Activated CD8-positive, alpha-beta memory T cell treated with anti-CD3 and anti-CD28 coated beads, Interleukin-2, amount 50 U/mL, for 4 hours (primary cell): Measurements from ENCODE around the gene TBL1X.
A peak's percentile ranks its signal among the peaks of the same experiment; 100 is the strongest.

Source experiments
- DNase-seq: peaks from one replicate; pipeline ENCODE4 v3.0.0-alpha.2; 2020

Gene TBL1X

GRCh38 chrX:9538544-9539045 is 73.7 kb downstream of the TBL1X start:
- no peak for DNase-seq

- peak; percentile 21 for DNase-seq
Measured at GRCh38 chrX:9539605-9540387, 74.9 kb downstream of the TBL1X start.

- no peak for DNase-seq
Measured at GRCh38 chrX:9542106-9542760, 77.4 kb downstream of the TBL1X start.

GRCh38 chrX:9542761-9543111 is 77.9 kb downstream of the TBL1X start:
- DNase-seq: no peak

GRCh38 chrX:9555354-9555753 is 90.5 kb downstream of the TBL1X start:
- no peak for DNase-seq

- DNase-seq: no peak
Measured at GRCh38 chrX:9557091-9557490, 92.2 kb downstream of the TBL1X start.

- no peak for DNase-seq
Measured at GRCh38 chrX:9557521-9557920, 92.7 kb downstream of the TBL1X start.

- DNase-seq: no peak
Measured at GRCh38 chrX:9558615-9559014, 93.8 kb downstream of the TBL1X start.

GRCh38 chrX:9560219-9560618 is 95.4 kb downstream of the TBL1X start:
- DNase-seq: no peak

- no peak for DNase-seq
Measured at GRCh38 chrX:9561199-9561598, 96.3 kb downstream of the TBL1X start.

GRCh38 chrX:9562851-9563250 is 98.0 kb downstream of the TBL1X start:
- DNase-seq: no peak

GRCh38 chrX:9566150-9566621 is 101.3 kb downstream of the TBL1X start:
- DNase-seq: no peak

GRCh38 chrX:9569876-9570301 is 105.0 kb downstream of the TBL1X start:
- no peak for DNase-seq

GRCh38 chrX:9573282-9574106 is 108.6 kb downstream of the TBL1X start:
- no peak for DNase-seq

GRCh38 chrX:9576059-9576458 is 111.2 kb downstream of the TBL1X start:
- no peak for DNase-seq

GRCh38 chrX:9577555-9577954 is 112.7 kb downstream of the TBL1X start:
- no peak for DNase-seq

- DNase-seq: no peak
Measured at GRCh38 chrX:9578083-9578779, 113.4 kb downstream of the TBL1X start.

GRCh38 chrX:9581771-9582385 is 117.0 kb downstream of the TBL1X start:
- DNase-seq: no peak

GRCh38 chrX:9582956-9583355 is 118.1 kb downstream of the TBL1X start:
- no peak for DNase-seq

GRCh38 chrX:9586992-9587392 is 122.1 kb downstream of the TBL1X start:
- DNase-seq: no peak

GRCh38 chrX:9587642-9588041 is 122.8 kb downstream of the TBL1X start:
- DNase-seq: no peak

- no peak for DNase-seq
Measured at GRCh38 chrX:9591496-9591895, 126.6 kb downstream of the TBL1X start.
